Midbrain (tissue), 1 donor: ENCODE measurements around the gene PNPO.
"Not testable (repeated sequence)": the region's sequence is repeated elsewhere in the genome, so short reads cannot be mapped to it uniquely, and the experiment has no call there.

Experiments used
- DNase-seq: peaks from one replicate; lab custom pipeline; 2025; lab: John Stamatoyannopoulos, UW

Gene PNPO

GRCh38 chr17:47918006-47918405, 23.4 kb upstream of the PNPO start:
- DNase-seq: no peak

GRCh38 chr17:47918991-47919390, 22.4 kb upstream of the PNPO start:
- no peak for DNase-seq

- DNase-seq: not testable (repeated sequence)
Measured at GRCh38 chr17:47919889-47920288, 21.5 kb upstream of the PNPO start.

GRCh38 chr17:47924785-47925677, 16.3 kb upstream of the PNPO start:
- DNase-seq: no peak

- no peak for DNase-seq
Measured at GRCh38 chr17:47925678-47925988, 15.7 kb upstream of the PNPO start.

- DNase-seq: no peak
Measured at GRCh38 chr17:47927821-47928400, 13.5 kb upstream of the PNPO start.

GRCh38 chr17:47928415-47928814, 13.0 kb upstream of the PNPO start:
- DNase-seq: no peak

- DNase-seq: no peak
Measured at GRCh38 chr17:47929218-47930000, 12.0 kb upstream of the PNPO start.

- DNase-seq: no peak
Measured at GRCh38 chr17:47931848-47932247, 9.5 kb upstream of the PNPO start.

GRCh38 chr17:47934856-47935255, 6.5 kb upstream of the PNPO start:
- DNase-seq: no peak

GRCh38 chr17:47935468-47935867, 5.9 kb upstream of the PNPO start:
- DNase-seq: not testable (repeated sequence)

GRCh38 chr17:47935961-47936360, 5.4 kb upstream of the PNPO start:
- no peak for DNase-seq

GRCh38 chr17:47937941-47938340, 3.4 kb upstream of the PNPO start:
- no peak for DNase-seq

- DNase-seq: no peak
Measured at GRCh38 chr17:47942096-47942510, 732 bp downstream of the PNPO start.

GRCh38 chr17:47942568-47942967, 1.2 kb downstream of the PNPO start:
- DNase-seq: no peak

- DNase-seq: no peak
Measured at GRCh38 chr17:47945080-47945479, 3.7 kb downstream of the PNPO start.

- peak; percentile 38 for DNase-seq
Measured at GRCh38 chr17:47945529-47946508, 4.4 kb downstream of the PNPO start.

GRCh38 chr17:47946516-47946915, 5.1 kb downstream of the PNPO start:
- DNase-seq: no peak

GRCh38 chr17:47946929-47947397, 5.6 kb downstream of the PNPO start:
- DNase-seq: peak; percentile 54

- no peak for DNase-seq
Measured at GRCh38 chr17:47948706-47949196, 7.4 kb downstream of the PNPO start.

- DNase-seq: peak; percentile 84
Measured at GRCh38 chr17:47949197-47949759, 7.9 kb downstream of the PNPO start.
